NCI-H2196 treated with DMSO at 0.1 percent for 48 hours (cell line): ENCODE data around the gene TBC1D21.

Source experiments
- DNase-seq: peaks from one replicate; lab custom pipeline; 2025; ENCODE audit not compliant: unreplicated experiment; lab: John Stamatoyannopoulos, UW

Gene TBC1D21

GRCh38 chr15:73858062-73858461 lies 15.3 kb upstream of the TBC1D21 start:
- no peak for DNase-seq

GRCh38 chr15:73862276-73862675 lies 11.1 kb upstream of the TBC1D21 start:
- no peak for DNase-seq

GRCh38 chr15:73865379-73865778 lies 8.0 kb upstream of the TBC1D21 start:
- DNase-seq = no peak

- DNase-seq = no peak
These were observed 7.5 kb upstream of the TBC1D21 start for GRCh38 chr15:73865904-73866303.

- no peak for DNase-seq
These were observed 6.9 kb upstream of the TBC1D21 start for GRCh38 chr15:73866481-73866880.

GRCh38 chr15:73866881-73867410 lies 6.4 kb upstream of the TBC1D21 start:
- DNase-seq = no peak

GRCh38 chr15:73867426-73867825 lies 5.9 kb upstream of the TBC1D21 start:
- DNase-seq = no peak

- no peak for DNase-seq
These were observed 5.4 kb upstream of the TBC1D21 start for GRCh38 chr15:73867956-73868355.

GRCh38 chr15:73869216-73869995 lies 4.0 kb upstream of the TBC1D21 start:
- no peak for DNase-seq

- no peak for DNase-seq
These were observed 2.5 kb upstream of the TBC1D21 start for GRCh38 chr15:73870700-73871408.

GRCh38 chr15:73872346-73872745 lies 1.0 kb upstream of the TBC1D21 start:
- DNase-seq = no peak

GRCh38 chr15:73873889-73874511 lies 636 bp downstream of the TBC1D21 start:
- DNase-seq = no peak

GRCh38 chr15:73879426-73879825 lies 6.1 kb downstream of the TBC1D21 start:
- DNase-seq = no peak

- DNase-seq = no peak
These were observed 8.4 kb downstream of the TBC1D21 start for GRCh38 chr15:73881579-73882320.

- no peak for DNase-seq
These were observed 9.5 kb downstream of the TBC1D21 start for GRCh38 chr15:73882761-73883419.

- DNase-seq = no peak
These were observed 10.8 kb downstream of the TBC1D21 start for GRCh38 chr15:73884159-73884558.

- no peak for DNase-seq
These were observed 12.8 kb downstream of the TBC1D21 start for GRCh38 chr15:73885954-73886700.

- DNase-seq = no peak
These were observed 13.5 kb downstream of the TBC1D21 start for GRCh38 chr15:73886717-73887345.

GRCh38 chr15:73887481-73887880 lies 14.1 kb downstream of the TBC1D21 start:
- DNase-seq = no peak
